HG02610 (cell line): Measurements from ENCODE around the gene DAPK2.
A peak's percentile ranks its signal among the peaks of the same experiment; 100 is the strongest.
"Not testable (repeated sequence)": the region's sequence is repeated elsewhere in the genome, so short reads cannot be mapped to it uniquely, and the experiment has no call there.

Experiments used
- ATAC-seq: cut with Tn5 transposase; IDR thresholded peaks from one replicate; pipeline ENCODE4 v1.9.1; 2021; ENCODE audit warnings: mild to moderate bottlenecking, moderate library complexity; ENCODE audit not compliant: unreplicated experiment

The DAPK2 gene

GRCh38 chr15:63899606-63900005 lies 146.7 kb downstream of the DAPK2 start:
- ATAC-seq, result not testable (repeated sequence)

- ATAC-seq, result no peak
Measured at GRCh38 chr15:63899193-63899592, 147.1 kb downstream of the DAPK2 start.

- ATAC-seq, result peak; percentile 80
Measured at GRCh38 chr15:63896336-63897115, 149.8 kb downstream of the DAPK2 start.

- ATAC-seq, result no peak
Measured at GRCh38 chr15:63895787-63896218, 150.5 kb downstream of the DAPK2 start.

GRCh38 chr15:63895194-63895593 lies 151.1 kb downstream of the DAPK2 start:
- ATAC-seq, result no peak

GRCh38 chr15:63894662-63894949 lies 151.7 kb downstream of the DAPK2 start:
- no peak for ATAC-seq

- ATAC-seq, result no peak
Measured at GRCh38 chr15:63893866-63894661, 152.2 kb downstream of the DAPK2 start.

- ATAC-seq, result peak; percentile 31
Measured at GRCh38 chr15:63892794-63893441, 153.4 kb downstream of the DAPK2 start.

- no peak for ATAC-seq
Measured at GRCh38 chr15:63891768-63892133, 154.5 kb downstream of the DAPK2 start.

GRCh38 chr15:63891079-63891767 lies 155.1 kb downstream of the DAPK2 start:
- no peak for ATAC-seq

GRCh38 chr15:63890617-63891016 lies 155.7 kb downstream of the DAPK2 start:
- ATAC-seq, result no peak

GRCh38 chr15:63889831-63890230 lies 156.5 kb downstream of the DAPK2 start:
- ATAC-seq, result no peak

GRCh38 chr15:63888823-63889222 lies 157.5 kb downstream of the DAPK2 start:
- no peak for ATAC-seq

- ATAC-seq, result no peak
Measured at GRCh38 chr15:63888146-63888545, 158.1 kb downstream of the DAPK2 start.

- ATAC-seq, result no peak
Measured at GRCh38 chr15:63887630-63888029, 158.7 kb downstream of the DAPK2 start.

- no peak for ATAC-seq
Measured at GRCh38 chr15:63884953-63885352, 161.3 kb downstream of the DAPK2 start.

GRCh38 chr15:63881431-63881830 lies 164.9 kb downstream of the DAPK2 start:
- peak; percentile 44 for ATAC-seq

GRCh38 chr15:63880744-63881143 lies 165.5 kb downstream of the DAPK2 start:
- peak; percentile 44 for ATAC-seq

- no peak for ATAC-seq
Measured at GRCh38 chr15:63879995-63880394, 166.3 kb downstream of the DAPK2 start.

- ATAC-seq, result no peak
Measured at GRCh38 chr15:63879211-63879610, 167.1 kb downstream of the DAPK2 start.

GRCh38 chr15:63877713-63878271 lies 168.5 kb downstream of the DAPK2 start:
- no peak for ATAC-seq
